Testis (tissue), 3 donors: Measurements from ENCODE around the gene WNK3. TPM values are rescaled to one million over a fixed set of nuclear protein-coding genes. Genes with fewer than 3 reads are reported as not detected.

Experiments used
- DNase-seq: peaks from one replicate; pipeline ENCODE4 v3.0.0-alpha.2; 2019
- H3K27ac ChIP-seq, 2 donors: fragments of 200-600 bp; sonication (generic); one replicate each; pipeline ENCODE4 v1.5.1; 2019
- H3K27me3 ChIP-seq: fragments of 200-600 bp; sonication (generic); one replicate; pipeline ENCODE4 v1.5.1; 2019
- H3K36me3 ChIP-seq: fragments of 200-600 bp; sonication (generic); one replicate; pipeline ENCODE4 v1.5.1; 2017; ENCODE audit warnings: low read depth; ENCODE audit errors: missing control alignments
- H3K4me1 ChIP-seq: fragments of 200-600 bp; sonication (generic); one replicate; pipeline ENCODE4 v1.5.1; 2019
- H3K4me3 ChIP-seq, 2 donors: fragments of 200-600 bp; sonication (generic); one replicate each; pipeline ENCODE4 v1.5.1; 2017 to 2019
- H3K9me3 ChIP-seq: fragments of 200-600 bp; sonication (generic); one replicate; pipeline ENCODE4 v1.5.1; 2017
- POLR2A ChIP-seq: fragments of 450-650 bp; IDR thresholded peaks from one replicate; pipeline ENCODE4 v1.6.1; 2017; ENCODE audit warnings: antibody characterized with exemption, mild to moderate bottlenecking, moderate library complexity
- WGBS, 2 donors: methylation state at CpG; one replicate each; pipeline ENCODE4 v1.1.5; 2018; 5-methylcytosine and 5-hydroxymethylcytosine counted together
- intact Hi-C: fragments of 100-400 bp; cut with DNase I; formaldehyde crosslinking; loops from one replicate; pipeline ENCODE4 v1.15.1; 2023; ENCODE audit warnings: low total_unique reads
- polyA plus RNA-seq: library from polyadenylated mRNA; stranded (reverse); fragments of 350-450 nt; fragmentation: Illumina TruSeq; extraction: RNeasy Lipid Tissue Mini Kit (QIAGEN cat#74804); gene quantifications from one replicate; pipeline ENCODE4 v1.2.3, GENCODE V29; 2014; ENCODE audit warnings: low read depth, low replicate concordance; ENCODE audit not compliant: insufficient read depth
- total RNA-seq, 2 donors: library from RNA; depleted of rRNA; stranded (reverse); fragments of >200 nt; gene quantifications; one replicate each; pipeline ENCODE4 v1.2.3, GENCODE V29; 2016
- TF ChIP-seq, protein P1 (sequence below), 3 experiments: fragments of 450-650 bp in 2 of 3; fragments of 200-600 bp in 1 of 3; sonication (generic) in 1 of 3; IDR thresholded peaks; one replicate each; pipeline ENCODE4 v1.5.1; 2016 to 2019; ENCODE audit warnings: antibody characterized with exemption in 3 of 3, mild to moderate bottlenecking in 2 of 3, moderate library complexity in 1 of 3

The WNK3 gene
- total and polyA plus RNA-seq, 3 donors from 2014 or later, result 18.1 to 110 (median 104) TPM

DNA sequence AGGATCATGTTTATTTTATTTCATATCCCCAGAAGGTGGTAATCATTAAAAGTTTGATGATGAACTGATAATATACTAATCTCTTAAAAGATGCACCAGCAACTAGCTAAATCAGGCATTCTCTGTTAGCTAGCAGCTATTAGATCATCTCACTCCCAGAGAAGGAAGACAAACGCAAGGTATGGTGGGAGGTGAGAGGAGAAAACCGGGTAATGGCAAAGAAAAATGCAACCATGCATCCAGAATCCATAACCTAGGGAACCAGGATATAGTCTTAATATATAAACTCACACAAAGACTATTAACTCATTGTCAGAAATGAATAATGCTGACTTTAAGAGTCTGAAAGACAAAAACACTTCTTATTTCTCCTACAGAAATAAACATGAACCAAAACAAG, 66.1 kb downstream of the WNK3 start:
- H3K9me3 ChIP-seq, result no peaks in the 10 kb centered on the region
- no peak overlapping the region for H3K27ac ChIP-seq
- intact Hi-C loops, result no loop called here
- H3K4me3 ChIP-seq, result no peak overlapping the region
- no peak for TF ChIP-seq POLR2A
- TF ChIP-seq, protein P1, sequence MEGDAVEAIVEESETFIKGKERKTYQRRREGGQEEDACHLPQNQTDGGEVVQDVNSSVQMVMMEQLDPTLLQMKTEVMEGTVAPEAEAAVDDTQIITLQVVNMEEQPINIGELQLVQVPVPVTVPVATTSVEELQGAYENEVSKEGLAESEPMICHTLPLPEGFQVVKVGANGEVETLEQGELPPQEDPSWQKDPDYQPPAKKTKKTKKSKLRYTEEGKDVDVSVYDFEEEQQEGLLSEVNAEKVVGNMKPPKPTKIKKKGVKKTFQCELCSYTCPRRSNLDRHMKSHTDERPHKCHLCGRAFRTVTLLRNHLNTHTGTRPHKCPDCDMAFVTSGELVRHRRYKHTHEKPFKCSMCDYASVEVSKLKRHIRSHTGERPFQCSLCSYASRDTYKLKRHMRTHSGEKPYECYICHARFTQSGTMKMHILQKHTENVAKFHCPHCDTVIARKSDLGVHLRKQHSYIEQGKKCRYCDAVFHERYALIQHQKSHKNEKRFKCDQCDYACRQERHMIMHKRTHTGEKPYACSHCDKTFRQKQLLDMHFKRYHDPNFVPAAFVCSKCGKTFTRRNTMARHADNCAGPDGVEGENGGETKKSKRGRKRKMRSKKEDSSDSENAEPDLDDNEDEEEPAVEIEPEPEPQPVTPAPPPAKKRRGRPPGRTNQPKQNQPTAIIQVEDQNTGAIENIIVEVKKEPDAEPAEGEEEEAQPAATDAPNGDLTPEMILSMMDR (IDR thresholded peaks at IDR 0.05), result no peak
- H3K4me1 ChIP-seq, result no peaks in the 10 kb centered on the region
- no peak for DNase-seq
- no peaks in the 10 kb centered on the region for H3K36me3 ChIP-seq
- WGBS, 2 donors, result 94 to 97% methylated on average over 2 of the region's 2 CpGs
- H3K27me3 ChIP-seq, result no peaks in the 10 kb centered on the region

DNA sequence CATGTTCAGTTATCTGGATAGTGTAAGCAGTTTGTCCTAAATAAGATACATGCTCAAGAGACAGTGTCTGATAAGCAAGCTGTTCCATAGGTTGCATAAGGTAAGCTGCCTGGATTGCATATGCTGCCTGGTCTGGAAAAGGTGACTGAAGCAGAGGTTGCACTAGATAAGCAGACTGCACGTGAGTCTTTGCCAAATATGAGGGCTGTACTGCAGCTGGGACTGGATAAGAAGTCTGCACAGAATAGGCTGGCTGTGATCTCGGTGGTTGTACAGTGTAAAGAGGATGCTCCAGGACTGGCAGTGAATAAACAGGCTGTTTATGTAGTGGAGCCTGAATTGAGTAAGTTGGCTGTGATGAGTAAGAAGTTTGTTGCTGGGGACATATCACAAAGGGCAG, 68.9 kb downstream of the WNK3 start:
- WGBS, 2 donors, result 60 to 63% methylated on average over 1 to 2 of the region's 2 CpGs
- no peak overlapping the region for H3K27ac ChIP-seq
- DNase-seq, result no peak
- intact Hi-C loops, result no loop called here
- TF ChIP-seq, protein P1 (IDR thresholded peaks at IDR 0.05), result no peak
- no peak for TF ChIP-seq POLR2A
- no peaks in the 10 kb centered on the region for H3K27me3 ChIP-seq
- no peaks in the 10 kb centered on the region for H3K4me1 ChIP-seq
- no peaks in the 10 kb centered on the region for H3K9me3 ChIP-seq
- H3K36me3 ChIP-seq, result no peaks in the 10 kb centered on the region
- no peak overlapping the region for H3K4me3 ChIP-seq

DNA sequence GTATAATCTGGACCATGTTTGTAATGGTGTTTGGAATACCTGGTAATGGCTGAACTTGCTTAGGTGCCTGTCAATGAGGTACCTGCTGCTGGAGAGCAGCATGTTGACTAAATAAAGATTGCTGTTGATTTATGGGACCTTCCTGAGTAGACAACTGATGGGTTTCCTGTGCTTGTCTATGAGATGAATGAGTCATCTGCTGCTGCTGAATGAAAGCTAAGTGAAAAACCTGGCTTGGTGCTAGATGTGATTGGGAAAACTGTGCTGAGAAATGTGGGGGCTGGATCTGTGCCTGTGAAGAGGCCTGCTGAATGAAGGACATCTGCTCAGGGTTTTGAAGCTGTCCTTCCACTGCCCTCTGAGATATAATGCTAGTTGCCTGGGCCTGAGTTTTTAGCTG, 69.6 kb downstream of the WNK3 start:
- no peak for TF ChIP-seq POLR2A
- TF ChIP-seq, protein P1 (IDR thresholded peaks at IDR 0.05), result no peak
- no peaks in the 10 kb centered on the region for H3K9me3 ChIP-seq
- H3K4me3 ChIP-seq, result no peak overlapping the region
- H3K27me3 ChIP-seq, result no peaks in the 10 kb centered on the region
- no peaks in the 10 kb centered on the region for H3K4me1 ChIP-seq
- H3K27ac ChIP-seq, result no peak overlapping the region
- intact Hi-C loops, result no loop called here
- no peaks in the 10 kb centered on the region for H3K36me3 ChIP-seq
- DNase-seq, result no peak

DNA sequence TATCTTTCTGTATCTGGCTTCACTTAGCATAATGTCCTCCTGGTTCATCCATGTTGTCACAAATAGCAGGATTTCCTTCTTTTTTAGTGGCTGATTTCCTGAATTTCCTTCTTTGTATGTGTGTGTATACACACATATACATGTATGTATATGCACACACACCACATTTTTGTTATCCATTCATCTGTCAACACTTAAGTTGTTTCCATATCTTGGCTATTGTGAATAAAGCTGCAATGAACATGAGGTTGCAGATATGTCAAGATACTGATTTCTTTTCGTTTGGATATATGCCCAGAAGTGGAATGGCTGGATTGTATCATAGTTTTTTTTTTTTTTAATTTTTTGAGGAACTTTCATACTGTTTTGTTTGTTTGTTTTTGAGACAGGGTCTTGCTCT, 76.2 kb downstream of the WNK3 start:
- H3K4me3 ChIP-seq, result no peak overlapping the region
- H3K27ac ChIP-seq, result no peak overlapping the region
- H3K4me1 ChIP-seq, result no peaks in the 10 kb centered on the region
- intact Hi-C loops, result no loop called here
- no peaks in the 10 kb centered on the region for H3K9me3 ChIP-seq
- no peak for DNase-seq
- TF ChIP-seq, protein P1 (IDR thresholded peaks at IDR 0.05), result no peak
- TF ChIP-seq POLR2A, result no peak
- H3K27me3 ChIP-seq, result no peaks in the 10 kb centered on the region
- no peaks in the 10 kb centered on the region for H3K36me3 ChIP-seq
- WGBS, 2 donors, result 88 to 100% methylated on average over 1 of the region's 1 CpG

DNA sequence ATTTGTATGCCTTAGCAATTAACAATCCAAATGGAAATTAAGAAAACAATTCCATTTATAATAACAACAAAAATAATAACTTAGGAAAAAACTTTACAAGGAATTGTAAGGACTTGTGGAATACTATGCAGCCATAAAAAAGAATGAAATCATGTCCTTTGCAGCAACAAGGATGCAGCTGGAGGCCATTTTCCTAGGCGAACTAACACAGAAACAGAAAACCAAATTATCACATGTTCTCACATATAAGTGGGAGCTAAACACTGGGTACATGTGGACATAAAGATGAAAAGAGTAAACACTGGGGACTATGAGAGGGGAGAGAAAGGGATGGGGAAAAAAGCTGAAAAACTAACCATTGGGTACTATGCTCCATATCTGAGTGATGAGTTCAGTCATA, 77.4 kb downstream of the WNK3 start:
- H3K27ac ChIP-seq, result no peak overlapping the region
- H3K27me3 ChIP-seq, result no peaks in the 10 kb centered on the region
- WGBS, 2 donors, result 86 to 100% methylated on average over 1 of the region's 1 CpG
- no peaks in the 10 kb centered on the region for H3K36me3 ChIP-seq
- TF ChIP-seq POLR2A, result no peak
- TF ChIP-seq, protein P1 (IDR thresholded peaks at IDR 0.05), result no peak
- H3K4me1 ChIP-seq, result no peaks in the 10 kb centered on the region
- DNase-seq, result no peak
- H3K9me3 ChIP-seq, result no peaks in the 10 kb centered on the region
- no peak overlapping the region for H3K4me3 ChIP-seq
- intact Hi-C loops, result no loop called here
